Mesothelial cell of epicardium (in vitro differentiated cells): ENCODE measurements around the gene PDZK1IP1. TPM values are rescaled to one million over a fixed set of nuclear protein-coding genes. Genes with fewer than 3 reads are reported as not detected.
"Not testable (repeated sequence)": the region's sequence is repeated elsewhere in the genome, so short reads cannot be mapped to it uniquely, and the experiment has no call there.

Experiments used
- DNase-seq, 2 experiments: peaks; one replicate each; pipeline ENCODE4 v3.0.0; 2021; ENCODE audit warnings: low spot score in 2 of 2; ENCODE audit not compliant: unreplicated experiment in 2 of 2
- H3K27ac Mint-ChIP-seq: 2 replicates; pipeline ENCODE4 v1.8.0; 2021; ENCODE audit warnings: mixed read lengths
- H3K27me3 Mint-ChIP-seq: 2 replicates; pipeline ENCODE4 v1.8.0; 2021; ENCODE audit warnings: low read depth, mixed read lengths
- H3K36me3 Mint-ChIP-seq: 2 replicates; pipeline ENCODE4 v1.8.0; 2021; ENCODE audit warnings: mixed read lengths
- H3K4me1 Mint-ChIP-seq: 2 replicates; pipeline ENCODE4 v1.8.0; 2021; ENCODE audit warnings: mixed read lengths
- H3K4me3 Mint-ChIP-seq: 2 replicates; pipeline ENCODE4 v1.8.0; 2021; ENCODE audit warnings: mild to moderate bottlenecking, moderate library complexity, mixed read lengths
- H3K9me3 Mint-ChIP-seq: 2 replicates; pipeline ENCODE4 v1.8.0; 2021; ENCODE audit warnings: mixed read lengths
- total RNA-seq: library from RNA; stranded (reverse); gene quantifications from 3 replicates; pipeline ENCODE4 v1.2.1, GENCODE V29; 2021
- TF ChIP-seq, protein P1 (sequence below): fragments of 200-600 bp; sonication (generic); IDR thresholded peaks from one replicate; pipeline ENCODE4 v1.5.0; 2021; ENCODE audit warnings: antibody characterized with exemption; ENCODE audit not compliant: unreplicated experiment

PDZK1IP1 gene
- total RNA-seq, 1 donor from 2014 or later, result not detected

DNA sequence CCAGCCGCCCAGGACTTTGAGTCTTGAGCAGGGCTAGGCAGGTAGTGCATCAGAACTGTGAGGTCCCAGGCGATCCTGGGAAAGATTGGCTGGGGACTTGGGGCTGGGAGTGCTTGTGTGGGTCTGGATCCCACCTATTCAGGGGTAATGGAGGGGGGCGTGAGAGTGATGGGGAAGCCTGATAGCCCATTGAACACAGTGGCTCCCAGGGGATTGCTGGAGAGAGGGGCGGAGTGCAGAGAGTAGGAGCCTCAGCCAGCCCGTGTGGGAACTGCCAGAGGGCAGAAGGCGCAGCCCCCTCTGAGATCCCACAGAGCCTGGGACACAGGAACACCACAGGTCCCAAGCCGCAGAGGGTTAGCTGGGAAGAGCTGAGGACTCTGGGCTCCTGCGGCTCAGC, 19.3 kb upstream of the PDZK1IP1 start:
- TF ChIP-seq, protein P1, sequence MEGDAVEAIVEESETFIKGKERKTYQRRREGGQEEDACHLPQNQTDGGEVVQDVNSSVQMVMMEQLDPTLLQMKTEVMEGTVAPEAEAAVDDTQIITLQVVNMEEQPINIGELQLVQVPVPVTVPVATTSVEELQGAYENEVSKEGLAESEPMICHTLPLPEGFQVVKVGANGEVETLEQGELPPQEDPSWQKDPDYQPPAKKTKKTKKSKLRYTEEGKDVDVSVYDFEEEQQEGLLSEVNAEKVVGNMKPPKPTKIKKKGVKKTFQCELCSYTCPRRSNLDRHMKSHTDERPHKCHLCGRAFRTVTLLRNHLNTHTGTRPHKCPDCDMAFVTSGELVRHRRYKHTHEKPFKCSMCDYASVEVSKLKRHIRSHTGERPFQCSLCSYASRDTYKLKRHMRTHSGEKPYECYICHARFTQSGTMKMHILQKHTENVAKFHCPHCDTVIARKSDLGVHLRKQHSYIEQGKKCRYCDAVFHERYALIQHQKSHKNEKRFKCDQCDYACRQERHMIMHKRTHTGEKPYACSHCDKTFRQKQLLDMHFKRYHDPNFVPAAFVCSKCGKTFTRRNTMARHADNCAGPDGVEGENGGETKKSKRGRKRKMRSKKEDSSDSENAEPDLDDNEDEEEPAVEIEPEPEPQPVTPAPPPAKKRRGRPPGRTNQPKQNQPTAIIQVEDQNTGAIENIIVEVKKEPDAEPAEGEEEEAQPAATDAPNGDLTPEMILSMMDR, result no peak
- DNase-seq, result no peak
- Mint-ChIP-seq H3K9me3 (no peaks in the 10 kb centered on the region), H3K27me3 (peaks cover 59% of the 10 kb centered on the region), H3K27ac (no peak overlapping the region), H3K4me3 (no peak overlapping the region), H3K4me1 (no peaks in the 10 kb centered on the region), H3K36me3 (no peaks in the 10 kb centered on the region)

DNA sequence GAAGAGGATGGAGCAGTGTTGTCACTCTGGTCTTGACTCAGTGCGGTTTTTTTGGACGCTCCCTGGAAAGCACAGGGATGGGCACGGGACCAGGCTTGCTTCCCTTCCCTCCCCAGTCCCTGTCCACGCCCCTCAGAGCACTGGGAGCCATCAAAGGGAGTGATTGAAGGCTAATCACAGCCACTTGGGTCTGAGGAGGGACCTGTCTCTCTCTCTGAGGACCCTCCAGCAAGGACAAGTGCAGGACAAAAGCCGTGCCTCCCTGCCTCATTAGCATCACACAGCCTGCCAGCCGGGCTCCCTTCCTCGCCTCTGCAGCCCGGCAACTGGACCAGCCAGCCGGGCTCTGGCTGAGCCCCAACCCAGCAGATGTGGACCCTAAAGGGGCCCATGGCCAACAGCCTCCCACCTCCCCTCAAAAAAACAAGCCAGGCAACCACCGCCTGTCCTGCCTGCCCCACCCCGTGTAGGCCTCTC, 18.6 kb upstream of the PDZK1IP1 start:
- Mint-ChIP-seq H3K4me1 (no peaks in the 10 kb centered on the region), H3K9me3 (peaks cover 6% of the 10 kb centered on the region), H3K27me3 (peaks cover 66% of the 10 kb centered on the region), H3K4me3 (no peak overlapping the region), H3K27ac (no peak overlapping the region), H3K36me3 (no peaks in the 10 kb centered on the region)
- TF ChIP-seq, protein P1, result no peak
- DNase-seq, result no peak

DNA sequence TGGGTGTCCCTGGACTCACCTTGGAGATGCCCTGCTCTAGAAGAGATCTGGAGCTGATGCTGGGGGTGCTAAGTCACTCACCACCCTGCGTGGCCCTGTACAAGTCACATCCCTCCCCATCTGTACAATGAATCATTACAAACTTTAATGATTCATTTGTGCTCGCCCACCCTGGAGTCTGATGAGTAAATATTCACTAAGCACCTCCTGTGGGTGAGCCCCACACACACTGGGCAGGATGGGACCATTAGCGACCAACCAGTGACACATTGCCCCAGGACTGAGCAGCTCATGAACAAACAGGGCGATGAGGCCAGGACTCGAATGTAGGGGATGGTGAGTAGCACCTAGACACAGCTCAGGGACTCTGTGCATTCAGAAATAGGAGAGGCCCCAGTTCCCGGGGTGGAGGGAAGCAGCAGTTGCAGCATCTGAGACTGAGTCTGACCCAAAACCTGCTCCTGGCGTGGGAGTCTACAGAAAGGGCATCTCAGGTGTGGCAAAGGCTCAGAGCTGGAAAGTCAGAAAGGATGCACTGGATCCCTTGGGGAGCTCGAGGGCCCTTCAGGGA, 18.1 kb upstream of the PDZK1IP1 start:
- H3K36me3 Mint-ChIP-seq, result no peaks in the 10 kb centered on the region
- no peak overlapping the region for H3K4me3 Mint-ChIP-seq
- H3K9me3 Mint-ChIP-seq, result peaks cover 11% of the 10 kb centered on the region

DNA sequence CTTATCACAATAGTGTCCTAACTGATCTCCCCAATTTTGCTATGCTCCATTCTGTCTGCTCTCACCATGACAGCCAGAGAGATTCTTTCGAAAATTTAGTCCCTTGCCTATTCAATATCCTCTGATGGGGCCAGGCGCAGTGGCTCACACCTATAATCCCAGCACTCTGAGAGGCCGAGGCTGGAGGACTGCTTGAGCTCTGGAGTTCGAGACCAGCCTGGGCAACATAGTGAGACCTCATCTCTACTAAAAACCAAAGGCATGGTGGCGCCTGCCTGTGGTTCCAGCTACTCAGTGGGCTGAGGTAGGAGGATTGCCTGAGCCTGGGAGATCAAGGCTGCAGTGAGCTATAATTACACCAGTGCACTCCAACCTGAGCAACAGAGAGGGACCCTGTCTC, 16.1 kb upstream of the PDZK1IP1 start:
- H3K36me3 Mint-ChIP-seq, result no peaks in the 10 kb centered on the region
- peaks cover 77% of the 10 kb centered on the region for H3K27me3 Mint-ChIP-seq
- no peak overlapping the region for H3K27ac Mint-ChIP-seq
- DNase-seq, result no peak
- peaks cover 4% of the 10 kb centered on the region for H3K4me1 Mint-ChIP-seq
- TF ChIP-seq, protein P1, result no peak
- no peak overlapping the region for H3K4me3 Mint-ChIP-seq
- peaks cover 11% of the 10 kb centered on the region for H3K9me3 Mint-ChIP-seq

More for the DNA sequence above, 18.1 kb upstream of the PDZK1IP1 start:
- Mint-ChIP-seq H3K27ac (no peak overlapping the region), H3K27me3 (peaks cover 70% of the 10 kb centered on the region), H3K4me1 (no peaks in the 10 kb centered on the region)
- DNase-seq, result no peak
- TF ChIP-seq, protein P1, result no peak

DNA sequence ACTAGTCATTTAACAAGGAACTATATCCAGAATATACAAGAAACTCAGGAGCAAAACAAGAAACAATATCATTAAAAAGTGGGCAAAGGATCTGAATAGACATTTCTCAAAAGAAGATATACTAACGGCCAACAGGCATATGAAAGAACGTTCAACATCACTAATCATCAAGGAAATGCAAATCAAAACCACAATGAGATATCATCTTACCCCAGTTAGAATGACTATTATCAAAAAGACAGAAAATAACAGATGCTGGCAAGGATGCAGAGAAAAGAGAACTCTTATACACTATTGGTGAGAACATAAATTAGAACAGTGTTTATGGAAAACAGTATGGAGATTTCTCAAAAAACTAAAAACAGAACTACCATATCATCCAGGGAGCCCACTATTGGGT, 13.7 kb upstream of the PDZK1IP1 start:
- not testable (repeated sequence) for DNase-seq, H3K36me3 Mint-ChIP-seq, H3K27ac Mint-ChIP-seq, H3K4me3 Mint-ChIP-seq, H3K4me1 Mint-ChIP-seq
- Mint-ChIP-seq H3K9me3 (peaks cover 11% of the 10 kb centered on the region), H3K27me3 (peaks cover 74% of the 10 kb centered on the region)

DNA sequence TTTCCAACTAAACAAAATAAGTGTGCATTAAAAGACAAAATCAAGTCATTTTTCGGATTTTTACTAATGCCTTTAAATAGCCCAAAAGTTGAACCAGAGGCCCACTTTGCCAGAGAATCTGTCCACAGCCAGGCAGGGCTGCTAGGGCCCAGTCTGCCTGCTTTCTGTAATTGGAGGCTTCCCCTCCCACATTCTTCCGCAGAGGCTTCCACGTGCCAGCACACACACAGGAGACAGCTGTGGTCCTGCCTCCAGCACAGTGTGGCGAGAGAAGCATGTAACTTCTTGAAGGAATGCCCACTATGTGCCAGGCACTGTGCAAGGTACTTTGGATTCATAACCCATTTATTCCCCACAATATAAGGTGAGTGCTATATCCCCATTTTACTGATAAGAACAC, 11.3 kb upstream of the PDZK1IP1 start:
- TF ChIP-seq, protein P1, result no peak
- no peak overlapping the region for H3K4me3 Mint-ChIP-seq
- peaks cover 6% of the 10 kb centered on the region for H3K4me1 Mint-ChIP-seq
- H3K27me3 Mint-ChIP-seq, result peaks cover 65% of the 10 kb centered on the region
- DNase-seq, result no peak
- no peaks in the 10 kb centered on the region for H3K36me3 Mint-ChIP-seq
- H3K9me3 Mint-ChIP-seq, result peaks cover 11% of the 10 kb centered on the region
- H3K27ac Mint-ChIP-seq, result no peak overlapping the region
